Right atrium auricular region (tissue), 2 donors: Measurements from ENCODE around the gene MLNR. TPM values are rescaled to one million over a fixed set of nuclear protein-coding genes. Genes with fewer than 3 reads are reported as not detected.
A peak's percentile ranks its signal among the peaks of the same experiment; 100 is the strongest.

Experiments used
- DNase-seq: peaks from one replicate; pipeline ENCODE4 v3.0.0-alpha.2; 2019; ENCODE audit warnings: low spot score
- H3K27ac ChIP-seq, 2 donors: fragments of 200-600 bp; sonication (generic); 1 replicate in 1 of 2; 2 replicates in 1 of 2; pipeline ENCODE4 v1.5.1; 2016 to 2019
- H3K27me3 ChIP-seq, 2 donors: fragments of 200-600 bp; sonication (generic); one replicate each; pipeline versions ENCODE4 v1.5.1 to v1.6.0; 2017 to 2019
- H3K36me3 ChIP-seq: fragments of 200-600 bp; sonication (generic); one replicate; pipeline ENCODE4 v1.5.1; 2016
- H3K4me1 ChIP-seq, 2 donors: fragments of 200-600 bp; sonication (generic); one replicate each; pipeline versions ENCODE4 v1.5.1 to v1.6.0; 2017 to 2019
- H3K4me3 ChIP-seq, 2 donors: fragments of 200-600 bp; sonication (generic); 1 replicate in 1 of 2; 2 replicates in 1 of 2; pipeline ENCODE4 v1.5.1; 2017 to 2019; ENCODE audit warnings: mild to moderate bottlenecking in 1 of 2, moderate library complexity in 1 of 2
- H3K9me3 ChIP-seq, 2 donors: fragments of 200-600 bp; sonication (generic); one replicate each; pipeline ENCODE4 v1.5.1; 2019
- total RNA-seq, 2 donors: library from RNA; depleted of rRNA; stranded (reverse); fragments of >200 nt; gene quantifications; one replicate each; pipeline ENCODE4 v1.1.0, GENCODE V29; 2016
- TF ChIP-seq, protein P1 (sequence below), 2 donors: fragments of 200-600 bp; sonication (generic); IDR thresholded peaks; one replicate each; pipeline ENCODE4 v1.5.1; 2019; ENCODE audit warnings: antibody characterized with exemption in 2 of 2

The MLNR gene
- total RNA-seq, 2 donors from 2014 or later: not detected

DNA sequence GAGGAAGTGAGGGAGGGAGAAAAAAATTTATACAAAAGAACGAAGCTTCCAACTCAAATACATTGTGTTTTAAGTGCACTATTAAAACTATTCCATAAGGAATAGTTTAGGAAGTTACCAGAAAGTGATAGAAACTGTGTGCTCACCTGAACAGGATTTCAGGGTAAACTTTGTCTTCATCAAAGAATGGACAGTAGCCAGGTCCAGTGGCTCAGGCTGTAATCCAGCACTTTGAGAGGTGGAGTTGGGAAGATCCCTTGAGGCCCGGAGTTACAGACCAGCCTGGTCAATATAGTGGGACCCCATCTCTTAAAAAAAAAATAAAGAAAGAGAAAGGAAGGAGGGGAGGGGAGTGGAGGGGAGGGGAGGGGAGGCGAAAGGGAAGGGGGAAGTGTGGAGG lies 14.6 kb downstream of the MLNR start:
- Histone ChIP-seq H3K36me3 (no peaks in the 10 kb centered on the region), H3K9me3 (no peaks in the 10 kb centered on the region), H3K27ac (no peak overlapping the region), H3K4me1 (no peaks in the 10 kb centered on the region), H3K4me3 (no peak overlapping the region), H3K27me3 (no peaks in the 10 kb centered on the region)
- TF ChIP-seq, protein P1, sequence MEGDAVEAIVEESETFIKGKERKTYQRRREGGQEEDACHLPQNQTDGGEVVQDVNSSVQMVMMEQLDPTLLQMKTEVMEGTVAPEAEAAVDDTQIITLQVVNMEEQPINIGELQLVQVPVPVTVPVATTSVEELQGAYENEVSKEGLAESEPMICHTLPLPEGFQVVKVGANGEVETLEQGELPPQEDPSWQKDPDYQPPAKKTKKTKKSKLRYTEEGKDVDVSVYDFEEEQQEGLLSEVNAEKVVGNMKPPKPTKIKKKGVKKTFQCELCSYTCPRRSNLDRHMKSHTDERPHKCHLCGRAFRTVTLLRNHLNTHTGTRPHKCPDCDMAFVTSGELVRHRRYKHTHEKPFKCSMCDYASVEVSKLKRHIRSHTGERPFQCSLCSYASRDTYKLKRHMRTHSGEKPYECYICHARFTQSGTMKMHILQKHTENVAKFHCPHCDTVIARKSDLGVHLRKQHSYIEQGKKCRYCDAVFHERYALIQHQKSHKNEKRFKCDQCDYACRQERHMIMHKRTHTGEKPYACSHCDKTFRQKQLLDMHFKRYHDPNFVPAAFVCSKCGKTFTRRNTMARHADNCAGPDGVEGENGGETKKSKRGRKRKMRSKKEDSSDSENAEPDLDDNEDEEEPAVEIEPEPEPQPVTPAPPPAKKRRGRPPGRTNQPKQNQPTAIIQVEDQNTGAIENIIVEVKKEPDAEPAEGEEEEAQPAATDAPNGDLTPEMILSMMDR (IDR thresholded peaks at IDR 0.05): no peak
- DNase-seq: no peak

DNA sequence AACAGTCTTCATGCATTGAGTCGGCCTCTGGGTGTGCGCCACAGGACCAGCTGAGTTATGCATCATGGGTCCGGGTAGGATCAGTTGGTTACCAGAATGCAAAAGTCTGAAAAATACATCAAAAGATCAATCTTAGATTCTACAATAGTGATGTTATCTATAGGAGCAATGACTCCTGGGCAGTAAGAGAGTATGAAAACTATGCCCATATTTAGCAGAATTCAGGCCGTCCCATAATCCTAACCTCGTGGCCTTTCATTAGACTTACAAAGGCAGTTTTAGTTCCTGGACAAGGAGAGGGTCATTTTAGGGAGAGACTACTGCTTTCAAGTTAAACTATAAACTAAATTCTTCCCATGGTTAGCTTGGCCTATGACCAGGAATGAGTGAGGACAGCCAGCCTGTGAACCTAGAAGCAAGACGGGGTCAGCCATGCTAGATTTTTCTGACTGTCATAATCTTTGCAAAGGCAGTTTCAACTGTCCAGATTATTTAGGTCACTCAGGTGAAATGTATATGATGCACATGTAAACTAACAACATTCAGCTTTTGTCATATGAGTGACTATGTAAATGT lies 15.8 kb downstream of the MLNR start:
- Histone ChIP-seq H3K9me3 (no peaks in the 10 kb centered on the region), H3K4me1 (no peaks in the 10 kb centered on the region), H3K4me3 (no peak overlapping the region), H3K27ac (no peak overlapping the region), H3K36me3 (no peaks in the 10 kb centered on the region), H3K27me3 (no peaks in the 10 kb centered on the region)
- no peak for DNase-seq
- TF ChIP-seq, protein P1 (IDR thresholded peaks at IDR 0.05): no peak

DNA sequence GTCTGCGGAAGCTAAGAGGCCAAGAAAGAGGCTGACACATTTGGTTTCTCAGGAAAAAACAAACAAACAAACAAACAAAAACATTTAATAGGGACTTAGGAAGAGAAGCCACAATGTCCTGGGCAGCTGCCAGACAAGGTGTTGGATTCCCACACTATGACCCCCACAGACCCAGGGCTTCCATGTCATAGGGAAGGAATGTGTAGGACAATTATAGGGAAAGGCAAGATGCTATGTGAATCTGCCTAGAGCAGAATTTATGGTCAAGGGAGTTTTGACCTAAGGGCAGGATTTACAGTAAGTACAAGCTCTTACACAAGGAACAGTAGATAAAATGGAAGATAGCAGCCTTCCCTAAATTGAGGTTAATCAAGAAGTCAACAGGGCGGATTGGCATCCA lies 18.5 kb downstream of the MLNR start:
- TF ChIP-seq, protein P1 (IDR thresholded peaks at IDR 0.05): no peak
- no peaks in the 10 kb centered on the region for H3K4me1 ChIP-seq
- no peak overlapping the region for H3K4me3 ChIP-seq
- H3K27ac ChIP-seq: no peak overlapping the region
- no peaks in the 10 kb centered on the region for H3K36me3 ChIP-seq
- no peaks in the 10 kb centered on the region for H3K9me3 ChIP-seq
- DNase-seq: no peak
- H3K27me3 ChIP-seq: no peaks in the 10 kb centered on the region

DNA sequence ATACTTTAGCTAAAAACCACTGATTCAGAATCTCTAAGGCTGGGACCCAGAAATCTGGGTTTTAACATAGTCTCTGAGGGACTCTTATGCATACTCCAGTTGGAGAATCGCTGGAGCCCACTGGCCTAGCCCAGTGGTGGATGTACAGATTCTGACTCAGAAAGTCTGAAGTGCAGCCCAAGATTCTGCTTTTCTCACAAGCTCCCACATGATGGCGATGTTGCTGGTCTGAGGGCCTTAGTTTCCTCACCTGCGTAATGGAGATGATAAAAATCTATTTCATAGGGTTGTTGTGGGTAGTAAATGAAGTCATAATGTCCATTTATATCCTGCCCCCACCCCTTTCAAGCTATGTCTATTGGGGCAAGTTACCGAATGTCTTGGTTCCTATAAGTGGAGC lies 19.9 kb downstream of the MLNR start:
- TF ChIP-seq, protein P1 (IDR thresholded peaks at IDR 0.05): peak; percentile 12 to 47
- Histone ChIP-seq H3K9me3 (no peaks in the 10 kb centered on the region), H3K27ac (no peak overlapping the region), H3K36me3 (no peaks in the 10 kb centered on the region), H3K27me3 (no peaks in the 10 kb centered on the region), H3K4me1 (no peaks in the 10 kb centered on the region), H3K4me3 (no peak overlapping the region)
- no peak for DNase-seq

DNA sequence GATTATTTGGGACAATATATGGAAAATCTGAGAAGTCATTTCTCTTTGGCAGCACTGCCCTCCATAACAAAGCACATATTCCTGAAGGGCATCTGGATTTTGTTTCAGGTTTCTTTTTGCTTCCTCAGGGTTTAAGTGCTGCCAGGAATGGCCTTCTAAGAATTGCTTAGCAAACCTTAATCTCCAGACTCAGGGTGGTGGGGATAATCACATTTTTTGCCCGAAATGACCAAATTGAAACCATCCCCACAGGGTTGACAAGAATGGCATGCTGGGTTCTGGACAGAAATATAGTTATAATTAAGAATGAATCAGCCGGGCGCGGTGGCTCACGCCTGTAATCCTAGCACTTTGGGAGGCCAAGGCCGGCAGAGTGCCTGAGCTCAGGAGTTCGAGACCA lies 21.2 kb downstream of the MLNR start:
- H3K9me3 ChIP-seq: no peaks in the 10 kb centered on the region
- TF ChIP-seq, protein P1 (IDR thresholded peaks at IDR 0.05): no peak
- no peaks in the 10 kb centered on the region for H3K27me3 ChIP-seq
- H3K4me3 ChIP-seq: no peak overlapping the region
- no peaks in the 10 kb centered on the region for H3K36me3 ChIP-seq
- H3K27ac ChIP-seq: no peak overlapping the region
- no peaks in the 10 kb centered on the region for H3K4me1 ChIP-seq
- no peak for DNase-seq

DNA sequence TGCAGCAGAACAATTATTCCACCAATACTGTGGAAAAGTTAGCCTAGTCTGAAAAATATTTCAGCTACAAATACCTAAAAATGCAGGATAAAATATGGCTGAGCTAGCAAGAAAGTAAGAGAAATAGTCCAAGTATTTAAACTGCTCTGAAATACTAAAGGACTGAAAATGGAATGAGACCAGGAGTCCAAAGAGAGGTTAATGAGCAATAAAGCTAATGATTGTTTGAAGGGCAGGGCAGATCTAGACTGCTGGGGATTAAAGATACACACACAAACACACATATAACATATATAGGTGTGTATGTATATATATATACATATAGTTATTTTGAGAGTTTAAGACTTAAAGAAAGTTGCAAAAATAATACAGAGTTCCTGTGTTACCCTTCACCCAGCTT lies 25.0 kb downstream of the MLNR start:
- H3K4me1 ChIP-seq: peaks cover 0 to 18% of the 10 kb centered on the region in 2 donors
- H3K36me3 ChIP-seq: no peaks in the 10 kb centered on the region
- H3K27ac ChIP-seq: no peak overlapping the region
- H3K27me3 ChIP-seq: no peaks in the 10 kb centered on the region
- no peak for DNase-seq
- H3K9me3 ChIP-seq: no peaks in the 10 kb centered on the region
- TF ChIP-seq, protein P1 (IDR thresholded peaks at IDR 0.05): no peak
- no peak overlapping the region for H3K4me3 ChIP-seq
